NCI-H69 (cell line): ENCODE data around the gene TRAF3.
"Not testable (repeated sequence)": the region's sequence is repeated elsewhere in the genome, so short reads cannot be mapped to it uniquely, and the experiment has no call there.

Experiments
- DNase-seq: peaks from one replicate; lab custom pipeline; 2025; lab: John Stamatoyannopoulos, UW

TRAF3 gene

GRCh38 chr14:102923925-102924486, 146.8 kb downstream of the TRAF3 start:
- DNase-seq = no peak

GRCh38 chr14:102924632-102925588, 147.7 kb downstream of the TRAF3 start:
- DNase-seq = no peak

GRCh38 chr14:102925646-102926045, 148.4 kb downstream of the TRAF3 start:
- DNase-seq = no peak

GRCh38 chr14:102926104-102926503, 148.9 kb downstream of the TRAF3 start:
- peak; percentile 20 for DNase-seq

- DNase-seq = not testable (repeated sequence)
Observed at GRCh38 chr14:102926840-102927239, 149.6 kb downstream of the TRAF3 start.

- DNase-seq = peak; percentile 16
Observed at GRCh38 chr14:102927346-102927877, 150.2 kb downstream of the TRAF3 start.

GRCh38 chr14:102927878-102928411, 150.7 kb downstream of the TRAF3 start:
- peak; percentile 57 for DNase-seq

- DNase-seq = peak; percentile 94
Observed at GRCh38 chr14:102928412-102929240, 151.4 kb downstream of the TRAF3 start.

GRCh38 chr14:102929241-102930137, 152.2 kb downstream of the TRAF3 start:
- DNase-seq = no peak

- peak; percentile 72 for DNase-seq
Observed at GRCh38 chr14:102930138-102930752, 153.0 kb downstream of the TRAF3 start.

- peak; percentile 47 for DNase-seq
Observed at GRCh38 chr14:102930753-102931579, 153.7 kb downstream of the TRAF3 start.

- DNase-seq = no peak
Observed at GRCh38 chr14:102931580-102932285, 154.5 kb downstream of the TRAF3 start.

- DNase-seq = no peak
Observed at GRCh38 chr14:102932484-102933248, 155.4 kb downstream of the TRAF3 start.

- no peak for DNase-seq
Observed at GRCh38 chr14:102933618-102934231, 156.5 kb downstream of the TRAF3 start.

- no peak for DNase-seq
Observed at GRCh38 chr14:102935756-102936155, 158.5 kb downstream of the TRAF3 start.

GRCh38 chr14:102937331-102938175, 160.3 kb downstream of the TRAF3 start:
- no peak for DNase-seq

- DNase-seq = no peak
Observed at GRCh38 chr14:102938191-102938590, 160.9 kb downstream of the TRAF3 start.
